Measurements from ENCODE around the gene AK5.

AK5 gene

GRCh38 chr1:77446841-77447555, 165.2 kb downstream of the AK5 start:
- no peaks in the 10 kb centered on the region for H3K36me3 ChIP-seq
- no peak for DNase-seq
- H3K27ac ChIP-seq = no peak overlapping the region
- no peak overlapping the region for H3K4me3 ChIP-seq (ENCODE audit: low read depth, low read length)
- H3K27me3 ChIP-seq (ENCODE audit: insufficient read depth, low read depth, severe bottlenecking) = no peaks in the 10 kb centered on the region
- no peak for TF ChIP-seq CTCF (IDR thresholded peaks at IDR 0.05; ENCODE audit: low read depth, low read length)
- no peaks in the 10 kb centered on the region for H3K9me3 ChIP-seq (ENCODE audit: severe bottlenecking)

GRCh38 chr1:77447669-77448068, 165.8 kb downstream of the AK5 start:
- H3K9me3 ChIP-seq (ENCODE audit: severe bottlenecking) = no peaks in the 10 kb centered on the region
- no peak for DNase-seq
- H3K36me3 ChIP-seq = no peaks in the 10 kb centered on the region
- no peaks in the 10 kb centered on the region for H3K27me3 ChIP-seq (ENCODE audit: insufficient read depth, low read depth, severe bottlenecking)
- no peak for TF ChIP-seq CTCF (IDR thresholded peaks at IDR 0.05; ENCODE audit: low read depth, low read length)
- H3K4me3 ChIP-seq (ENCODE audit: low read depth, low read length) = no peak overlapping the region
- H3K27ac ChIP-seq = no peak overlapping the region

GRCh38 chr1:77459881-77460280, 178.1 kb downstream of the AK5 start:
- Histone ChIP-seq H3K9me3 (ENCODE audit: severe bottlenecking) (no peaks in the 10 kb centered on the region), H3K36me3 (no peaks in the 10 kb centered on the region), H3K4me3 (ENCODE audit: low read depth, low read length) (no peak overlapping the region), H3K27me3 (ENCODE audit: insufficient read depth, low read depth, severe bottlenecking) (no peaks in the 10 kb centered on the region), H3K27ac (no peak overlapping the region)
- DNase-seq = no peak
- no peak for TF ChIP-seq CTCF (IDR thresholded peaks at IDR 0.05; ENCODE audit: low read depth, low read length)

GRCh38 chr1:77461691-77462090, 179.9 kb downstream of the AK5 start:
- Histone ChIP-seq H3K27me3 (ENCODE audit: insufficient read depth, low read depth, severe bottlenecking) (no peaks in the 10 kb centered on the region), H3K4me3 (ENCODE audit: low read depth, low read length) (no peak overlapping the region), H3K27ac (no peak overlapping the region), H3K9me3 (ENCODE audit: severe bottlenecking) (no peaks in the 10 kb centered on the region), H3K36me3 (no peaks in the 10 kb centered on the region)
- no peak for TF ChIP-seq CTCF (IDR thresholded peaks at IDR 0.05; ENCODE audit: low read depth, low read length)
- DNase-seq = no peak

GRCh38 chr1:77463216-77463615, 181.4 kb downstream of the AK5 start:
- no peak for TF ChIP-seq CTCF (IDR thresholded peaks at IDR 0.05; ENCODE audit: low read depth, low read length)
- H3K27me3 ChIP-seq (ENCODE audit: insufficient read depth, low read depth, severe bottlenecking) = no peaks in the 10 kb centered on the region
- H3K9me3 ChIP-seq (ENCODE audit: severe bottlenecking) = no peaks in the 10 kb centered on the region
- no peaks in the 10 kb centered on the region for H3K36me3 ChIP-seq
- no peak overlapping the region for H3K27ac ChIP-seq
- DNase-seq = no peak
- H3K4me3 ChIP-seq (ENCODE audit: low read depth, low read length) = no peak overlapping the region

- Histone ChIP-seq H3K27ac (no peak overlapping the region), H3K9me3 (ENCODE audit: severe bottlenecking) (no peaks in the 10 kb centered on the region), H3K4me3 (ENCODE audit: low read depth, low read length) (no peak overlapping the region), H3K27me3 (ENCODE audit: insufficient read depth, low read depth, severe bottlenecking) (no peaks in the 10 kb centered on the region), H3K36me3 (no peaks in the 10 kb centered on the region)
- no peak for TF ChIP-seq CTCF (IDR thresholded peaks at IDR 0.05; ENCODE audit: low read depth, low read length)
- no peak for DNase-seq
Observed at GRCh38 chr1:77465139-77465538, 183.3 kb downstream of the AK5 start.
